ENCODE data around the gene BTBD9.

GRCh38 chr6:38185752-38186151 lies 454.0 kb downstream of the BTBD9 start:
- no peak for TF ChIP-seq CTCF (IDR thresholded peaks at IDR 0.05; ENCODE audit: poor library complexity)
- no peak for TF ChIP-seq EZH2 (IDR thresholded peaks at IDR 0.05; ENCODE audit: borderline replicate concordance)
- no peak for TF ChIP-seq EZH2phosphoT487 (IDR thresholded peaks at IDR 0.05; ENCODE audit: low read depth, severe bottlenecking, unreplicated experiment)

Measured in hepatocyte (in vitro differentiated cells).